Omental fat pad (tissue), 4 donors: Measurements from ENCODE around the gene NDRG3. TPM values are rescaled to one million over a fixed set of nuclear protein-coding genes. Genes with fewer than 3 reads are reported as not detected.

Experiments used
- ATAC-seq: fragments of 150-250 bp; one replicate; pipeline ENCODE4 v1.9.1; 2016; ENCODE audit warnings: mild to moderate bottlenecking, moderate library complexity; ENCODE audit not compliant: low FRiP score
- DNase-seq: peaks from one replicate; pipeline ENCODE4 v3.0.0-alpha.2; 2019; ENCODE audit warnings: low spot score
- total RNA-seq, 4 donors: library from RNA; depleted of rRNA; stranded (reverse); fragments of >200 nt; gene quantifications; one replicate each; pipeline ENCODE4 v1.1.0, GENCODE V29; 2016
- TF ChIP-seq, protein P1 (sequence below), 3 donors: fragments of 450-650 bp; IDR thresholded peaks; one replicate each; pipeline ENCODE4 v1.5.1; 2016 to 2017; ENCODE audit warnings: antibody characterized with exemption in 3 of 3, mild to moderate bottlenecking in 3 of 3, moderate library complexity in 2 of 3

Gene NDRG3
- total RNA-seq, 4 donors from 2014 or later: 9.5 to 16.4 (median 14.3) TPM

DNA sequence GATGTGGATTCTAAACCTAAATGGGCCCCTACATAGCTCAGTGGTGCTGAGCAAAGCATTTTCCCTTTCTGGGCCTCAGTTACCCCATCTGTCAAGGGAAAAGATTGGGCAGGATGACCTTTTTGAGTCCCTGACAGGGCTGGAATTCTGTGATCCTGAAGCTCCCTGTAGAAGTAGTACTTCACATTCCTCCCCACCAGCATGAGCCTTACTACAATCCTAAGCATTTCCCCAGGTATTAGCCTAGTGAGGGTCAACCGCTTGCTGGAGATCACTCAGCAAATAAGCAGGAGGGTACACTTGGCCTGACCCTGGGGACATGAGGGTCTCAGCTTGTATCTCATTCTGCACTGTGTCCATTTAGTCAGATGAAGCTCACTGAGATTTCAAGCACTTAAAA lies 13.4 kb downstream of the NDRG3 start:
- DNase-seq (no peak), ATAC-seq (no peak)
- TF ChIP-seq, protein P1, sequence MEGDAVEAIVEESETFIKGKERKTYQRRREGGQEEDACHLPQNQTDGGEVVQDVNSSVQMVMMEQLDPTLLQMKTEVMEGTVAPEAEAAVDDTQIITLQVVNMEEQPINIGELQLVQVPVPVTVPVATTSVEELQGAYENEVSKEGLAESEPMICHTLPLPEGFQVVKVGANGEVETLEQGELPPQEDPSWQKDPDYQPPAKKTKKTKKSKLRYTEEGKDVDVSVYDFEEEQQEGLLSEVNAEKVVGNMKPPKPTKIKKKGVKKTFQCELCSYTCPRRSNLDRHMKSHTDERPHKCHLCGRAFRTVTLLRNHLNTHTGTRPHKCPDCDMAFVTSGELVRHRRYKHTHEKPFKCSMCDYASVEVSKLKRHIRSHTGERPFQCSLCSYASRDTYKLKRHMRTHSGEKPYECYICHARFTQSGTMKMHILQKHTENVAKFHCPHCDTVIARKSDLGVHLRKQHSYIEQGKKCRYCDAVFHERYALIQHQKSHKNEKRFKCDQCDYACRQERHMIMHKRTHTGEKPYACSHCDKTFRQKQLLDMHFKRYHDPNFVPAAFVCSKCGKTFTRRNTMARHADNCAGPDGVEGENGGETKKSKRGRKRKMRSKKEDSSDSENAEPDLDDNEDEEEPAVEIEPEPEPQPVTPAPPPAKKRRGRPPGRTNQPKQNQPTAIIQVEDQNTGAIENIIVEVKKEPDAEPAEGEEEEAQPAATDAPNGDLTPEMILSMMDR (IDR thresholded peaks at IDR 0.05): no peak

DNA sequence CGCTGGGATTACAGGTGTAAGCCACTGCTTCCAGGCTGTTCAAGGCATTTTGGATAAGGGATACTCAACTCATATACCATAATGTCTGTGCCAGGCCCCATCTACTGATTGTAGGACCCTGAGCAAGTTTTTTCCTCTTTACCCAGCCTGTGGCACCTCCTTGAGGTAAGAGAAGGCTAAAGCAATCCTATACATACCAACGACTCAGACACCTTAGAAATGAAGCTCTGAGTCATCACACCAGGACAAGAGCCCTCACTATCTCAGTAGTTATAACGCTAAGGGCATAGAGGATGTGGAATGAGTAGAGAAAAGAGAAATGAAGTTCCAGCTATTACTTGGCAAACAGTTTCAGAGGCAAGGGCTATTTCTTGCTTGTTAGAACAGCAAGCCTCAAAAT lies 16.9 kb downstream of the NDRG3 start:
- ATAC-seq: no peak
- DNase-seq: no peak
- TF ChIP-seq, protein P1 (IDR thresholded peaks at IDR 0.05): no peak

DNA sequence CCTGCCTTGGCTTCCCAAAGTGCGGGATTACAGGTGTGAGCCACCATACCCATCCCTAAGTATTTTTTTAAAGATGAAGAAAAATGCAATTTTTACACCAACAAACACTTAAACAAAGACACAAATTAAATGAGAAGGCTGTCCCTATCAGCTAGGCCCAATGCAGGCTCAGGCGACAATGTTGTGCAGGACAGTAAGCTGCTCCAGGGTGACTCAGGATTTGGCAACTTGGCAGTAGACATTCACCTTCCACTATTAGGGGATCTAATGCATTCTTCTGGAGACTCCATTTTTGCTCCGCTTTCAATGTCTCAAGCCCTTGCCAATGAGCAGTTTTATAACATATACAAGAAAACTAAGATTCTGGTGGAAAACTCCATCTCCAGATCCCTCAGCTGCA lies 19.7 kb downstream of the NDRG3 start:
- TF ChIP-seq, protein P1 (IDR thresholded peaks at IDR 0.05): no peak
- DNase-seq (no peak), ATAC-seq (no peak)

DNA sequence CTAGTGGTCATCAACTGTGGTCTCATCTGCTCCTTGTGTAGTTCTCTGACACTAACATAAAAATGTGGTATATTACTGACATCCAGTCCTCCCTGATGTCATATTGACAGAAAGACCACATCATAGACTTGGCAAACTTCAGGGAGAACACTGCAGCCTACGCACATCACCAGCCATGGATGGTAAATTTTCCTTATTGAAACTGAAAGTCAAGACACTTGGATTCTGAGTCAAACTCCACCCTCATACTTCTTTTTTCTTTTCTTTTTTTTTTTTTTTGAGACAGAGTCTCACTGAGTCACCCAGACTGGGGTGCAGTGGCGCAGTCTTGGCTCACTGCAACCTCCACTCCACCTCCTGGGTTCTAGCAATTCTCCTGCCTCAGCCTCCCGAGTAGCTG lies 25.4 kb downstream of the NDRG3 start:
- no peak for ATAC-seq
- DNase-seq: no peak
- TF ChIP-seq, protein P1 (IDR thresholded peaks at IDR 0.05): no peak

DNA sequence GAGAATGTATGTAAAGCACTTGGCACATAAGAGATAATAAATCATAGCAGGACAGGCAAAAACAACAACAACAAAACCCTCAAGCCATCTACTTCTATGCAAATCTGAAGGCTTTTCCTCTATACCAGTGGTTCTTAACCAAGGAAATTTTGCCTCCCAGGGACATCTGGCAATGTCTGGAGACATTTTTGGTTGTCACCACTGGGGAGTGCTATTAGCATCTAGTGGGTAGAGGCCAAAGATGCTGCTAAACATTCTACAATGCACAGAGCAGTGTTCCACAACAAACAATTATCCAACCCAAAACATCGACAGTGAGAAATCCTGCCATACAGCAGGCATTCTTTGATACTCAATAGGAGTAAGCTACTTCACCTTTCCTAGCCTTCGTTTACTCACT lies 28.2 kb downstream of the NDRG3 start:
- ATAC-seq: no peak
- no peak for DNase-seq
- TF ChIP-seq, protein P1 (IDR thresholded peaks at IDR 0.05): no peak

DNA sequence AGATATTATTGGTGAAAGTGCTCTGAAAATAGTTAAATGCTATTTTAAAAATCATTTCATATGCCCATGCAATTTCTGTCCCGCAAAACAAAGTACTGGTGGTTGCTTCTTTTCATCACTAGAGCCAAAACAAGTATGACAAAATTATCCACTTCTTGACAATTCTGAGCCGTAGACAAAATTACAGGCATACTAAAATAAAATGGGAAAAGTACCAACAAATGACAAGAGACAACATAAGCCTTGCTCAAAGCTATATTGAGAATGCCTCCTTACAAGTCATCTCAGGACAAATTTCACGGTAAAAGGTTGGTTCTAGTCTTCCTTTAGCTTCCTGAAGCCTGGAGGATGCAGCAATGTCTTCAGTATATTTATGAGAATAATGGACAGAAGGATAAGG lies 28.9 kb downstream of the NDRG3 start:
- DNase-seq (no peak), ATAC-seq (no peak)
- TF ChIP-seq, protein P1 (IDR thresholded peaks at IDR 0.05): no peak

DNA sequence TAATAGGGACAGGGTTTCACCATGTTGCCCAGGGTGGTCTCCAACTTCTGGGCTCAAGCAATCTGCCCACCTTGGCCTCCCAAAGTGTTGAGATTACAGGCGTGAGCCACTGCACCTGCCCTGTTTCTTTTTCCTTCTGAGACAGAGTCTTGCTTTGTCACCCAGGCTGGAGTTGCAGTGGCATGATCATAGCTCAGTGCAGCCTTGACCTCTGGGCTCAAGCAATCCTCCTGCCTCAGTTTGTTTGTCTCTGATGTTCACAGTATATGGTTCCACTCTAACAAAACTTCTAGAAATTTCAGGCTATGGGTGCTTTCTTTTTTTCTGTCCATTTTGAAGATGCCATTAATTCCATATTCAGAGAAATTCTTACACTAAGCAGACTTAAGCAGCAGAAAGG lies 33.1 kb downstream of the NDRG3 start:
- TF ChIP-seq, protein P1 (IDR thresholded peaks at IDR 0.05): no peak
- ATAC-seq: no peak
- no peak for DNase-seq
